Mesothelial cell of epicardium (in vitro differentiated cells): ENCODE data around the gene PITPNM3. TPM values are rescaled to one million over a fixed set of nuclear protein-coding genes. Genes with fewer than 3 reads are reported as not detected.

Source experiments
- DNase-seq, 2 experiments: peaks; one replicate each; pipeline ENCODE4 v3.0.0; 2021; ENCODE audit warnings: low spot score in 2 of 2; ENCODE audit not compliant: unreplicated experiment in 2 of 2
- H3K27ac Mint-ChIP-seq: 2 replicates; pipeline ENCODE4 v1.8.0; 2021; ENCODE audit warnings: mixed read lengths
- H3K27me3 Mint-ChIP-seq: 2 replicates; pipeline ENCODE4 v1.8.0; 2021; ENCODE audit warnings: low read depth, mixed read lengths
- H3K36me3 Mint-ChIP-seq: 2 replicates; pipeline ENCODE4 v1.8.0; 2021; ENCODE audit warnings: mixed read lengths
- H3K4me1 Mint-ChIP-seq: 2 replicates; pipeline ENCODE4 v1.8.0; 2021; ENCODE audit warnings: mixed read lengths
- H3K4me3 Mint-ChIP-seq: 2 replicates; pipeline ENCODE4 v1.8.0; 2021; ENCODE audit warnings: mild to moderate bottlenecking, moderate library complexity, mixed read lengths
- H3K9me3 Mint-ChIP-seq: 2 replicates; pipeline ENCODE4 v1.8.0; 2021; ENCODE audit warnings: mixed read lengths
- CTCF ChIP-seq: fragments of 200-600 bp; sonication (generic); IDR thresholded peaks from one replicate; pipeline ENCODE4 v1.5.0; 2021; ENCODE audit warnings: antibody characterized with exemption; ENCODE audit not compliant: unreplicated experiment
- total RNA-seq: library from RNA; stranded (reverse); gene quantifications from 3 replicates; pipeline ENCODE4 v1.2.1, GENCODE V29; 2021

Gene PITPNM3
- total RNA-seq, 1 donor from 2014 or later: 2.3 TPM

GRCh38 chr17:6443692-6444570 is 112.4 kb downstream of the PITPNM3 start, which contains the start of gene PIMREG:
Gene PIMREG (plus strand): TSS chr17:6444455. CDS start chr17:6445111, 656 bp downstream.
- Mint-ChIP-seq H3K36me3 (peaks cover 7% of the 10 kb centered on the region), H3K4me1 (peaks cover 9% of the 10 kb centered on the region), H3K27me3 (peaks cover 2% of the 10 kb centered on the region), H3K4me3 (peak within 1 kb of the TSS; percentile 90), H3K27ac (peak within 1 kb of the TSS; percentile 97), H3K9me3 (no peaks in the 10 kb centered on the region)
- peak; percentile 95 to 98 for DNase-seq
- TF ChIP-seq CTCF: no peak

GRCh38 chr17:6442775-6443174 is 113.6 kb downstream of the PITPNM3 start:
- no peak for TF ChIP-seq CTCF
- Mint-ChIP-seq H3K4me3 (peak overlapping the region; percentile 90), H3K9me3 (no peaks in the 10 kb centered on the region), H3K36me3 (peaks cover 4% of the 10 kb centered on the region), H3K4me1 (peaks cover 9% of the 10 kb centered on the region), H3K27ac (no peak overlapping the region), H3K27me3 (peaks cover 4% of the 10 kb centered on the region)
- no peak for DNase-seq

- peaks cover 9% of the 10 kb centered on the region for H3K4me1 Mint-ChIP-seq
- H3K36me3 Mint-ChIP-seq: no peaks in the 10 kb centered on the region
- H3K27ac Mint-ChIP-seq: no peak overlapping the region
- H3K27me3 Mint-ChIP-seq: peaks cover 23% of the 10 kb centered on the region
- DNase-seq: no peak
- no peak for TF ChIP-seq CTCF
- no peak overlapping the region for H3K4me3 Mint-ChIP-seq
- no peaks in the 10 kb centered on the region for H3K9me3 Mint-ChIP-seq
Measured at GRCh38 chr17:6439951-6440350, 116.4 kb downstream of the PITPNM3 start.

GRCh38 chr17:6437956-6438355 is 118.4 kb downstream of the PITPNM3 start:
- no peak for DNase-seq
- Mint-ChIP-seq H3K4me3 (no peak overlapping the region), H3K4me1 (no peaks in the 10 kb centered on the region), H3K27me3 (peaks cover 23% of the 10 kb centered on the region), H3K9me3 (no peaks in the 10 kb centered on the region), H3K27ac (no peak overlapping the region), H3K36me3 (no peaks in the 10 kb centered on the region)
- TF ChIP-seq CTCF: no peak

GRCh38 chr17:6437466-6437865 is 118.9 kb downstream of the PITPNM3 start:
- no peaks in the 10 kb centered on the region for H3K4me1 Mint-ChIP-seq
- no peak overlapping the region for H3K27ac Mint-ChIP-seq

More at GRCh38 chr17:6437466-6437865, 118.9 kb downstream of the PITPNM3 start:
- Mint-ChIP-seq H3K27me3 (peaks cover 23% of the 10 kb centered on the region), H3K9me3 (no peaks in the 10 kb centered on the region), H3K36me3 (no peaks in the 10 kb centered on the region), H3K4me3 (no peak overlapping the region)
- no peak for TF ChIP-seq CTCF
- DNase-seq: no peak
